Left ventricle myocardium superior (tissue), 1 donor: Measurements from ENCODE around the gene CST8. TPM values are rescaled to one million over a fixed set of nuclear protein-coding genes. Genes with fewer than 3 reads are reported as not detected.

Experiments used
- total RNA-seq: library from RNA; stranded (reverse); fragmentation: NEBNext Ultra II Directional; extraction: Animal tissue kit (Norgen Biotek cat#: 25700); gene quantifications from one replicate; pipeline ENCODE4 v1.2.1, GENCODE V29; 2021
- donor health status: DM: no; HTN: yes; CAD: no; lungs with severe emphysema.

The CST8 gene
- total RNA-seq, 1 donor from 2014 or later = not detected

Other genes with a start within 250 kb of the CST8 start
- 6.0 TPM for gene NXT1, start 140.3 kb upstream of the CST8 start, total RNA-seq
- gene GZF1, start 128.9 kb upstream of the CST8 start, total RNA-seq = 26.7 TPM
- 6.0 TPM for gene NAPB, start 69.6 kb upstream of the CST8 start, total RNA-seq
- gene CSTL1, start 51.4 kb upstream of the CST8 start, total RNA-seq = not detected
- not detected for gene CST11, start 38.2 kb upstream of the CST8 start, total RNA-seq
- not detected for gene CST9L, start 77.4 kb downstream of the CST8 start, total RNA-seq
- not detected for gene CST9, start 114.8 kb downstream of the CST8 start, total RNA-seq
- 887 TPM for gene CST3, start 146.8 kb downstream of the CST8 start, total RNA-seq
- not detected for gene CST4, start 197.9 kb downstream of the CST8 start, total RNA-seq